Activated naive CD4-positive, alpha-beta T cell treated with anti-CD3 and anti-CD28 coated beads, Interleukin-2, amount 50 U/mL, for 72 hours (primary cell): ENCODE measurements around the gene GAPDHS. TPM values are rescaled to one million over a fixed set of nuclear protein-coding genes. Genes with fewer than 3 reads are reported as not detected.
A peak's percentile ranks its signal among the peaks of the same experiment; 100 is the strongest.

Source experiments
- ATAC-seq, 2 donors: fragments of 150-1000 bp; cut with Tn5 transposase; 2 replicates each; pipeline ENCODE4 v1.10.0; 2021; ENCODE audit warnings: mild to moderate bottlenecking in 2 of 2, moderate library complexity in 2 of 2
- DNase-seq, 2 donors: peaks; one replicate each; pipeline ENCODE4 v3.0.0; 2021 to 2022; ENCODE audit warnings: low spot score in 2 of 2
- H3K27ac Mint-ChIP-seq, 2 donors: one replicate each; pipeline ENCODE4 v1.8.0; 2022; ENCODE audit warnings: mild to moderate bottlenecking in 2 of 2, mixed read lengths in 2 of 2
- H3K36me3 Mint-ChIP-seq, 2 donors: one replicate each; pipeline ENCODE4 v1.8.0; 2022; ENCODE audit warnings: mixed read lengths in 2 of 2
- H3K9me3 Mint-ChIP-seq, 2 donors: one replicate each; pipeline ENCODE4 v1.8.0; 2022; ENCODE audit warnings: mixed read lengths in 2 of 2
- total RNA-seq, 2 donors: library from RNA; stranded (reverse); gene quantifications; one replicate each; pipeline ENCODE4 v1.2.3, GENCODE V29; 2022

Gene GAPDHS
- not detected for total RNA-seq

DNA sequence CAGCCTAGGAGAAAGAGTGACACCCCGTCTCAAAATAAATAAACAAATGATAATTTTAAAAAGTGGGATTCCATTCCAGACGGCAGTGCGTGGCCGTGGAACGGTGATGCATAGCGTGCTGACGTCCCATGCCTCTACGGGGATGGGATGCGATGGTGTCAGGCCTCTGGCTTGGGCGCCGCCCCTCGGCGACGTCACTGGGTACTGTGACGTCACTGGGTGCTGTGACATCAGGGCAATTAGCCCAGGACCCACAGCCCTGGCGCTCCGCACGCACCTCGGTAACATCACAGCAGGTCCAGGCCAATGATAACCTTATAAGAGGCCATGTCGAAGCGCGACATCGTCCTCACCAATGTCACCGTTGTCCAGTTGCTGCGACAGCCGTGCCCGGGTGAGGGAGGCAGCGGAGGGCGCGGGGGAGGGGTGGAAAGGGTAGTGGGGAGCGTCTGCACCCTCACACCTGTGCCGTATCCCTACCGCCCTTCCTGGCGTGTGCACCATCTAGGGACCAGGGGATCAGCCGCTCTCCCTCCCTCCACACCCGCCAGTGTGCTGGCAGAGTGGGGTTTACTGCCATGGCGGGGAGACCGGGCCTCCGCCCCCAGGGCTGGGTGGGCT lies at the start of gene GAPDHS:
Gene GAPDHS (plus strand): TSS at position 256 of the 621 bp plus-strand sequence. CDS start 72 bp downstream, at position 328.
- Mint-ChIP-seq H3K9me3 (no peaks in the 10 kb centered on the region), H3K27ac (peak within 1 kb of the TSS in 1 of 2 donors; percentile 42), H3K36me3 (no peaks in the 10 kb centered on the region)
- no peak for DNase-seq
- ATAC-seq = peak; percentile 12 to 13

DNA sequence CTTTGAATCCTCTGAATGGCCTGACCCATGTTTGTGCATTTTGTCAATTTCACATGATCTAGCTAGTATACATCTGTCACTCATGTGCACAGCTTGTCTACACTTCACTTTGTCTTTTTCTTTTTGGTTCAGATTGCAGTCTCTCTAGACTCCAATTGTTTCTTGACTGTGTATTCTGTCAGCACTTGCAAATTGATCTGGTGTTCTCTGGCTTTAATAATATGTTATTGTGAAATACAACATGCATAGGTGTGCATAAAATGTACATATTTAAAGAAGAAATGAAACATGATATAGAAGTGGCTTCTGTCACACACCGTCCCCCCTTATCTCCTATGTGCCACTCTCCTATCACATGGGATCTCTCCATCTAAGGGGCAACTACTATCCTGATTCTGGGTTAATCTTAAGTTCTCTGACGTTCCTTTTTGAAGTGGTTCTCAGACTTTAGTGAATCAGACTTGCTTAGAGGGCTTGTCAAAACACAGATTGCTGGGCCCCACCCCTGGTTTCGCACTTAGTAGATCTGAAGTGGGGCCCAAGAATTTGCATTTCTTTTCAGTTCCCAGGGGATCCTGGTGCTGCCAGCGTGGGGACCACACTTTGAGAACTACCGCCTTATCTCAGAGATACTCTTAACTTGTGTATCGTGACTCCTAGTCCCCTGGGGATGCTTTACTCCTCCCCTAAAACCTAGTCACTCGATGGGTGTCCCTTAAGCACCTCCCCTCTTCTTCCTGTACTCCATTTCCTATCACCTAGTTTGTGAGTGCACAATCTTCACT lies 48.8 kb upstream of the GAPDHS start:
- H3K36me3 Mint-ChIP-seq = no peaks in the 10 kb centered on the region
- H3K9me3 Mint-ChIP-seq = no peaks in the 10 kb centered on the region
- ATAC-seq (peak; percentile 14 to 61), DNase-seq (no peak)
- peak overlapping the region in 1 of 2 donors; percentile 11 for H3K27ac Mint-ChIP-seq

DNA sequence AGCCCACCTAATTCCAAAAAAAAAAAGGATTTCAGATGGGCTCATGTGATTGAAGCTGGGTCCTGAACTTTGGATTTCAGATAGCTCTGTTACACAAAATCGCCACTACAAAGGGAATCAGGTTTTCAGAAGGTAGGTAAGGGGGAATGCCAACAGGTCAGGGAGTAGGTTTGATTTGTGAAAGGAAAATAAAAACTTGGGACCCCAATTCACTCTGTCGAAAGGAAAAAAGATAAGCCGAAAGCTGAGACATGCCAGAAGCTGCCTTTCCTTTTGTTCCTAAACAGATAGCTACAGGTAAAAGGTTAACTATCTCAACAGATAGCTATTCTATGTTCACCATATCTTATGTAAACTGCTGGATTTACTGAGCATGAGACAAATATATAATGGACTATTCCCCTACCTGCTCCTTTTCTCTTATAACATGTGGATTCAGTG lies 47.0 kb upstream of the GAPDHS start:
- H3K9me3 Mint-ChIP-seq = no peaks in the 10 kb centered on the region
- DNase-seq (no peak), ATAC-seq (no peak)
- H3K36me3 Mint-ChIP-seq = no peaks in the 10 kb centered on the region
- H3K27ac Mint-ChIP-seq = no peak overlapping the region

DNA sequence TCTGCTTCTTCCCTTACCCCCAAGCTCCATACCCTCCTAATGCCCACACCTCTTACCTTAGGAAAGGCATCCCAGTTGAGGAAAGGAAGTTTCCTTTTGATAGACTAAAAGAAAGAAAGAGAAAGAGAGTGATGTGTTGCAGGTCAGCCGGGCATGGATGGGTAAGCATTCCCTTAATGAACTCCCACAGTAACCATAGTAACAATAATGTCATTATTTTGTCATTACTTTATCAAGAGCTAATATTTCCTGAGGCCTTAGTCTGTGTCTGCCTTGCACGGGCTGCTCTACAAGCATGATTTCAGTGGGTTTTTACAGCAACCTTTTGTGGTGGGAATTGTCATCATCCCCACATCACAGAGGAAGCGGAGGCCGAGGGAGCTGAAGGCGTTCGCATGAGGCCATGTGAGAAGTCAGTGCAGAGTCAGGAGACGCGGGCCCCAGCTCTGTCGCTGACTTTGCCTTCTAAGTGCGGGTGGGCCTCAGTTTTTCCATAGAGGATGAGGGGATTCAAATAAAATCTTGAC lies 45.5 kb upstream of the GAPDHS start:
- Mint-ChIP-seq H3K36me3 (no peaks in the 10 kb centered on the region), H3K27ac (no peak overlapping the region), H3K9me3 (no peaks in the 10 kb centered on the region)
- DNase-seq (no peak), ATAC-seq (no peak)

DNA sequence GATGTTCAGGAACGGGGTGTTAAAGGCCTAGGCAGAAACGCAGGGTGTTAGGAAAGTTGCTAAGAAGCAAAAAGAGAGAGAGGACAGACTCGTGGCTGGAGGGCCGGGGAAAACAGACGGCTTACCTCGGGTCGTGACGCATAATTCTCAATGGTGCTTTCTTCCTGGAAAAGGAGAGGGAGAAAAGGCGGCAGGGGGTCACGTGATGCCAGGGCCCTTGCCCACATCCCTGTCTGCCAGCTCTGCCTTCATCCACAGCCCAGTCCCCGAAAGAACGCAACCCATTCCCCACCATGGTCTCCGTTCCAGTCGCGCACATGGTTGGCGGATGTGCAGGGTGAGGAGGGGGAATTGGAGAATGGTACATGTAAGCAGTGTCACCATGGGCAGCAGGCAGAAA lies 44.6 kb upstream of the GAPDHS start:
- DNase-seq (no peak), ATAC-seq (no peak)
- Mint-ChIP-seq H3K36me3 (no peaks in the 10 kb centered on the region), H3K27ac (no peak overlapping the region), H3K9me3 (no peaks in the 10 kb centered on the region)

DNA sequence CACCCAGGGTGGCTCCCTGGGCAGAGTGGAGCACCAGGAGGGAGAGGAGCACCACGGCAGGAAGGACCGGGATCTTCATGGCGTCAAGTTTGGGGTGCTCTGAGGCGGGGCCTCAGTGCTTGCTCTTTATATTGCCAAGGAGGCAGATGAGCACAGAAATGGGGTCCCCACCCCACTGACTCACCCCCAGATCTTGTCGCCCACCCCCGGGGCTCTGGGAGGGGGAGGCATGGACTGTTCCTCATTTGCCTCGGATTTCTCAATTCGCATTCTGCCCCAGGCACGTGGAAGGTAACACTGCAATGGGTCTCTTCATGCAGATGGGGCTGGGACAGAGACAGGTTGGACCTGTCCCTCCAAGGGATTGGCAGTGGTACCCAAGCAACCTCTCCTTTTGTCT lies 42.9 kb upstream of the GAPDHS start, which contains the start of gene KRTDAP:
Gene KRTDAP (minus strand): TSS at position 101 of the 400 bp plus-strand sequence. CDS start 22 bp downstream, at position 79.
- H3K36me3 Mint-ChIP-seq = no peaks in the 10 kb centered on the region
- ATAC-seq (no peak), DNase-seq (no peak)
- no peaks in the 10 kb centered on the region for H3K9me3 Mint-ChIP-seq
- no peak within 1 kb of the TSS for H3K27ac Mint-ChIP-seq

DNA sequence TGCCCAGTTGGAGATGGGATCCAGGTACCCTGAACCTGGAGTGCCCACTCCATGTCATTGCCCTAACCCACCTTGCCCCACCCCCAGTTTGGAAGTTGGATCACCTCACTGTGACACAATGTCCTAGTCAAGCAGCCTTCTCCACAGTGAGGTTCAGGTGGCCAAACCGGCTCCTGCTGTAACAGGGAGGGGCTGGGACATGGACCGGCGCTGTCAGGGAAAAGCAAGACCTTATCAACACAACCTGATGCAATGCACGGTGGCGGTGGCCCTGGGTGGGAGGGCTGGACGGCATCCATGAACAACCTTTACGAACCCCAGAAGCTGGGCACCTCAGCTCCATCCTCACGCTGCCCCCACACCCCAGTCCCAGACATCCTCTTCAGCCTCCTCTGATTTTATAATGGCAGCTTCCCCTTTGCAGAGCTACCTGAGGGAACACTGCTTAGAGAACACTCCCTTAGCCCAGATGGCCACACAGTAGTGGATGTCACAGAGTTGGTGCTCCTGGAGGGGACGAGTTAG lies 41.4 kb upstream of the GAPDHS start:
- ATAC-seq (no peak), DNase-seq (no peak)
- Mint-ChIP-seq H3K27ac (no peak overlapping the region), H3K36me3 (no peaks in the 10 kb centered on the region), H3K9me3 (no peaks in the 10 kb centered on the region)

DNA sequence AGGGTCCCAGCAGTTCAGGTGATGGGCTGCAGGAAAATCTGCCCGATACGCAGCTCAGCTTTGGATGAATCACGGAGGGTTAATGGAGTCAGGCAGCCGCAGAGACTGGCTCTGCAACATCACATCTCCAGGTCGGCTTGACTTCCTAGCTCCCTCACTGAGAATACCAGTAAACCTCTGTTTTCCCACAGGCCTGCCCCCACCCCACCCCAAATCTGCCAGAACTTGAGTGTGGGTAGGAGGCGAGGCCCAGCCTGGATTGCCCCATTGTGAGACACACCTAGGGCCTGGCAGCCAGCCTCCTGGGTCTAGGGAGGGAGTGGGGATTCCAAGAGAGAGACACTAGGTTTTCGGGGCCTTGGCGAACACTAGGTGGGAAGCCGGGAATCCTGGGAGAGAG lies 39.3 kb upstream of the GAPDHS start:
- no peak for ATAC-seq
- no peak for DNase-seq
- Mint-ChIP-seq H3K36me3 (no peaks in the 10 kb centered on the region), H3K27ac (no peak overlapping the region), H3K9me3 (no peaks in the 10 kb centered on the region)

DNA sequence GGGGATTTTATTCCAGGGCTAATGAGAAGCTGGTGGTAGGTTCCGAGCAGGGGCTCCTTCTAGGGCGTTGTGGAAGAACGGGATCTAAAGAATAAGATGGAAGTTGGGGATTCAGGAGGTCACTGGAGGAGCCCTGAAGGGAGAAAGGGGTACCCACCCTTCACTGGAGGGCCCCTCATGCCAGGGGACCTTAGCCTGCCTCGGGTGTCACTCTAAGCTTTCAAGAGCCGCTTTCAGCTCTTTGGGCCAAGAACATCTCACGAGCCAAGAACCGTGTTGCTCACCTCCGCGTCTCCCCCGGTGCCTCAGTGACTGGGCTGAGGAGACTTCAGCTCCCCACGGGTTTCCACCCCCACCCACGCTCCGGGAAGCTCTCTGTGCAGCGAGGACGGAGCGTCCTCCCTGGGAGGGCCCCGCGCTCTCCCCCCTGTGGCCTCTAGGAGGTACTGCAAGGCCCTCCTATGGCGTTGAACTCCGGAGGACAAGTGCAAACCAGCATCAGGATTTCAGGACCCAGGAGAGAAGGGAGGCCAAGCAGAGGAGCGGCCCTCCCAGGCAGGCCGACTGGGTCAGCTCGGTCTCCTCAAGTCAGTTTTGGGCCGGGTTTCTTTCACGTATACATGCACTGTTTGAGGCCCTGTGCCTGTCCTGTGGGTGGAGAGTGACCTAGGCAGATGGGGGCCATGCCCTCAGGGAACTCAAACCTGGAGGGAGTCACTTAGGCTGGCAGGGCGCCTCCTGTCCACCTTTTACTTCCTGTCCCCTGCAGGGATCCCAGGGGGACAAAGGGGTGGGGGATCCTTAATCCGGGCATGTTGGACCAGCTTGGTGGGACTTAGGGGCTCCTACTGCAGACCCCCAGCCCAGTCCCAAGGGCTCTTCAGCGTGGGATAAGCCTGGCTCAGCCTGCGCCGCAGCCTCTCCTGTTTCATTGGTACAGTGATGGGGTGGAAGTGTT lies 37.9 kb upstream of the GAPDHS start:
- peak; percentile 94 to 98 for ATAC-seq
- DNase-seq = peak; percentile 75 to 78
- no peak overlapping the region for H3K27ac Mint-ChIP-seq
- no peaks in the 10 kb centered on the region for H3K36me3 Mint-ChIP-seq
- no peaks in the 10 kb centered on the region for H3K9me3 Mint-ChIP-seq

DNA sequence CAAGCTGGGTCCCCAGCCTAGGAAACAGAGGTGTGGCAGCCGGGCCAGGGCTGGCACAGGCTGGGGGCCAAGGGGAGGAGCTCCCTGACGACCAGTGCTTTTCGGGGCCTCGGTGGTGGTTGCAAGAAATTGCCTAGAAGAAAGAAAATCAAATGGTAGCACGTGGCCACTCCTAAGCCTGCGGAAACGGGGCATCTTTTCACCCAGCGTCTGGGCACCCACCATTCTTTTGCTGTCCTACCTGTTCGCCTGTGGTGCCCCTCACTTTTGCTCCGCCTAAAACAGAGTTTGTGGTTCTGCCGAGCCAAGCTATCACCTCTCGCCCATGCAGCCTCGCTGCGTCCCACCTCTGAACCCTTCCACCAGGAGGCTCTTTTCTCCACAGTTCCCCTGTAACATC lies 35.9 kb upstream of the GAPDHS start:
- DNase-seq (no peak), ATAC-seq (no peak)
- H3K9me3 Mint-ChIP-seq = no peaks in the 10 kb centered on the region
- H3K27ac Mint-ChIP-seq = no peak overlapping the region
- H3K36me3 Mint-ChIP-seq = no peaks in the 10 kb centered on the region

DNA sequence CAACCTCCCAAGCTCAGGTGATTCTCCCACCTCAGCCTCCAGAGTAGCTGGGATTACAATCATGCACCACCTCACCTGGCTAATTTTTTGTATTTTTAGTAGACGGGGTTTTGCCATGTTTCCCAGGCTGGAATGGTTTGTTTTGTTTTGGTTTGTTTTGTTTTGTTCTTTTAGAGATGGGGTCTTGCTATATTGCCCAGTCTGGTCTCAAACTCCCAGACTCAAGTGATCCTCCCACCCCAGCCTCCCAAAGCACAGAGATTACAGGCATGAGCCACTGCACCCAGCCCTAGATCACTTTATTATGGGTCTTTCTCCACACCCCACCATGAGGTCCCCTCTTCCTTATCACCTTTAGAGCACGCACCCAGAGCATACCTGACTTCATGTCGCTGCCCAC lies 35.0 kb upstream of the GAPDHS start:
- no peaks in the 10 kb centered on the region for H3K9me3 Mint-ChIP-seq
- no peak for DNase-seq

DNA sequence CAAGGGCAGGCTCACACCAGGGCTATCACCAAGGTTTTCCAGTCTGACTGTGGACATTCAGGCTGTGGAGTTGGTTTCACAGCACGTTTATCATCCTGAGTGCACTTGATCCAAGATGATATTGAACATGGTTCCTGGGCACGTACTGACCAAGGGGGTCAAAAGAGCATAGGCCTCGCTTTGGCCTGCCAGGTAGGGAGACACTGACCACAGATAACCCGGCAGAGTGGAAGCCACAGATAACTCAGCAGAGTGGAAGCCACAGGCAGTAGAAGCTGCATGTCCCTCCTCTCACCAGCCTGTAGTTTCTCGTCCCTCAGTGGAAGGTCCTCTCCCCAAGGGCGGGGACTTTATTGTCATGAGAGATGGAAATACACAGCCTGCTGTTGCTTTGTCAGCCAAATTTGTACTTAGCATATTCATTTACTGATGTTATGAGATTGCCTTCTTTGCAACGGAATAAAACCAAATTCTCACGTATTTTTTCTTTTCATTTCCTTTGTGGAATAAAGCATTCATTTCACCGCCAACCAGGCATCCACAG lies 34.2 kb upstream of the GAPDHS start:
- Mint-ChIP-seq H3K36me3 (no peaks in the 10 kb centered on the region), H3K9me3 (no peaks in the 10 kb centered on the region), H3K27ac (no peak overlapping the region)
- ATAC-seq = no peak
- no peak for DNase-seq

More for the DNA sequence above, 35.0 kb upstream of the GAPDHS start:
- H3K36me3 Mint-ChIP-seq = no peaks in the 10 kb centered on the region
- H3K27ac Mint-ChIP-seq = peak overlapping the region in 1 of 2 donors; percentile 56
- no peak for ATAC-seq

DNA sequence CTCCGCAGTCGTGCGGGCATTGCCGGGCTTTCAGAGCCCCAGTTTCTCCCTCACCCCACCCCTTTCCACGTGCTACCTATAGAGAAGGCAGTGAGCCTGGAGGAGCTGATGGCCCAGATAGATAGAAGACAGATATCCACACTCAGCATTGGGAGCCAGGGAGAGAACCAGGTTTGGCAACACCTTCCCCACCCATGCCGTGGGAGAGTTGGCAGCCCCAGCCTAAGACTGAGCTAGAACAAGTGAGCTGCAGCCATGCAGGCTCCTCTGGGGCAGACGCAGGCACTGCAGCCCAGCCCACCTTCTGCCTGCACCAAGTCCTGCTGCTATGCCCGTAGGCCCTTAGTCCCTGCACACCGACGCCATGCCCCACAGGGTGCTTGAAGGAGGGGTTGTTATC lies 32.6 kb upstream of the GAPDHS start:
- ATAC-seq (no peak), DNase-seq (no peak)
- Mint-ChIP-seq H3K9me3 (no peaks in the 10 kb centered on the region), H3K27ac (no peak overlapping the region), H3K36me3 (no peaks in the 10 kb centered on the region)

DNA sequence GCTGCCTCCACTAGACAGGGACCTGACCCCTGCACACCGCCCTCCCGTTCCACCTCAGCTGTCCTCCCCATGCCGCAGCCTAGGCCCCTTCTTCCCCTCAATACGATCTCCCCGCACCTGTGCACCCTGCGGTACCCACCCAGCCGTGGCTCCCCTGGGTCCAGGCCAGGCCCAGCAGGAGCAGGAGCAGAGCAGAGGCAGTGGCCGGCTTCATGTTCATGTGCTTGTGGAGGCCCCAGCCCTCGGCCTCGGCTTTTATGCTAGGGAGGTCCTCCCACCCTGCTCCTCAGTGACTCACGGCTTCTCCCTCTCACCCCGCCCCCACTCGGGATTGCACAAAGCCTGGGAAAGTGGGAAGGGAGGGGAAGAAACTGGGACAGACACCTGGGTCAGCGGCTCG lies 31.6 kb upstream of the GAPDHS start:
- no peaks in the 10 kb centered on the region for H3K9me3 Mint-ChIP-seq
- no peak for ATAC-seq
- H3K27ac Mint-ChIP-seq = no peak overlapping the region
- no peaks in the 10 kb centered on the region for H3K36me3 Mint-ChIP-seq
- no peak for DNase-seq

DNA sequence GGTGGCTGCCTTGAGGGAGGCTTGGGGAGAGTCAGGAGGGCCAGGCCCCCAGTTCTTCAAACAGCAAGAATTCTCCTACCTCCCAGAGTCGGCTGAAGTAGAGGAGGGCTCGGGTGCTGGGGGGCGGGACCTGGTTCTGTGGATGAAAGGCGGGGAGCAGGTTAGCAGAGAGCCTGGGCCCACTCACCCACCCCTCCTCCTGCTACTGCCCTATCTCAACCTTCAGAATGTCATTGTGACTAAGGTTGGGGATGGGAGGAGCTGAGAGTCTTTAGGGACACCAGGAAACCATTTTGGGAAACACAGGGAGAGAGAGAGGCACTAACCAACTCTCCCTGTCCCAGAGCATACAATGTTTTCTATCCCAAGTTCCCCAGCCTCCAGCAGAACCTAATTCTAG lies 30.5 kb upstream of the GAPDHS start:
- H3K9me3 Mint-ChIP-seq = no peaks in the 10 kb centered on the region
- ATAC-seq = no peak
- DNase-seq = no peak
- H3K36me3 Mint-ChIP-seq = no peaks in the 10 kb centered on the region
- H3K27ac Mint-ChIP-seq = no peak overlapping the region

DNA sequence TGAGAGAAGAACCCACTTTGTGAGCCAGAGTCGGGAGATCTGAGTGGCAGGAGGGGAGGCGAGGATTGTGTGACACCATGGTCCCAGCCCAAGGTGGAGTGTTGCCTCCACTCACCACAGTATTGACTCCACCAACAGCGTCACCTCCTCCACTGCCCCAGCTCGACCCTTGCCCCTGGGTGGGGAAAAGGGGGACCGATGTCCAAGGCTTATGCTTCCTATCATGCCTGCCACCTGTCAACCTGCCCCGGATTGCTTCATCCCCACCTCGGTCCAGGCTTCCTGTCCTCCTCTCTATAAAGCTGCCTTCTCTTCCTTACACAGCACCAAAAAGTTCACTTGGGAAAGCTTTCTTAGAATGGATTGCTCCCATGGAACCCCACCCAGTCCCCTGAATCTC lies 27.2 kb upstream of the GAPDHS start:
- Mint-ChIP-seq H3K9me3 (no peaks in the 10 kb centered on the region), H3K27ac (no peak overlapping the region), H3K36me3 (no peaks in the 10 kb centered on the region)
- no peak for ATAC-seq
- DNase-seq = no peak
